ENCODE measurements around the gene IPPK.
A peak's percentile ranks its signal among the peaks of the same experiment; 100 is the strongest.
"Not testable (repeated sequence)": the region's sequence is repeated elsewhere in the genome, so short reads cannot be mapped to it uniquely, and the experiment has no call there.

The IPPK gene

DNA sequence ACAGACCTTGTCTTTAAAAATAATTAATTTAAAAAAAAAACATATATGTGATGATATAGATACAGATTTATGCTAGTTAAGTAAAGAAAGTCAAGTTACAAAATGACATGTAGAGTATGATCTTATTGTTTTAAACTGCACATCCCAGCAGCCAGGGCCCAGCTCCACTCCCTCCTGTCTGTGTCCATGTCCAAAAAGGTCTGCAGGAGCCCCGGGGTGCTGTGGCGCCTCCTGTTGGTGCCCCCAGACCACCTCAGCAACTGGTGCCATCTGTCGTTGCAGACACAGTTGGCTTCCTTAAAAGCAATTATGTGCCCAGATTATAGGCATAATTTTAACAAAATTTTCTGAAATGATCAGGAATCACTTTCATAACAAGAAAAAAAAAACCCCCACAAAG is 33.3 kb downstream of the IPPK start:
- no peak for DNase-seq (ENCODE audit: low read depth)

DNA sequence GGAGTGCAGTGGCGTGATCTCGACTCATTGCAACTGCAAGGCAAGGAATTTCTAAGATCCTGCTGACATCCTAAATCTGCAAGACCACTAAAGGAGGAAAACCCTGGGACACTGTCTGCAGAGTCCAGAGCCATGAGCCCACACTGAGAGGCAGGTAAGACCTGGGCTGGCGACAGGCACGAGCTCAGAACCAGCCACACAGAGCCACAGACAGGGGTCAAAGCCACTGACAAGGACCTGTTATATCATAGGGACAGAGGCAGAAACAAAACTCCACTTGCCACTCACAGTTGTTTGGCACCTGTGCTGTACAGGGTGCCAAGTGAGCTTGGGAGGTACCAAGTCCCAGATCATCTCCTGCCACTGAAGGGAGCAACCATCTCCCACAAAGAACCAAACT is 34.2 kb downstream of the IPPK start:
- DNase-seq (ENCODE audit: low read depth) = no peak

DNA sequence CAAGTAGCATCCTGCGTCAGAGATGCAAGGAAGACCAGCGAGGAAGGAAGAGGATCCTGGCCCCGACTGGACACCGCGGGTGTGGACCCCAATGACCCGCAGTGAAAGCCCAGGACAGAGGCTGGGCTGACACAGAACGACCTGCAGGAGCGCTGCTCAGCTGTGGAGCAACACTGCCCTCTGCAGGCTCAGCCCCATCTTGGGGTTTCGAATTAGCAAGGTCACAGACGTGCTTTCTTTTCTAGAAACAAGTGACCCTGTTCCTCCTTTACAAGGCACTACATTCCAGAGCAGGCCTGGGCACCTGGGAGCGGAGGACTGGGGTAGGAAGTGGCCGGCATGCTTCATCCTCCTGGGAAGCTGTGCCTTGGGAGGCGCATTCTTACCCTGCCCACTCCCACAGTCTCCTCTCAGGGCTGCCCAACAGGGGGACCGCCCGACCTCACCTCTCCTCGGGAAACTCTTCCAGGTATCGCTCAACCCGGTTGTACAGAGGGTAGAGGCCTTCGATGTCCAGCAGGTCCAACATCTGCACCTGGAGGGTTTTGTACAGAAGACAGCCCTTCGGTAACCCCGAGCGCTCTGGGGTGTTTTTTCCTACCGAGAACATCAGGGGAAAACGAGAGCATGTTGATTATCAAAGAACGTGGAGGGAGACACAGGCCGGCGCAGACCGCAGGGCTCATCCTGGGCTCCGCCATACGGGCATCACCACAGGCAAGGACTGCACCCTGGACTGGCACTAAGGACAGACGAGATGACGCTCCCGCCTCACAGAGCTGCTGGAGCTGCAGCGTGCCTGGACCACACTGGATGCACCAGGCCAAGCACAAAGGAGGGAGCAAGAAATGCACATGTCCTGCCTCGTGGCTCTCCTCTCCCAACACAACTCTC is 35.0 kb downstream of the IPPK start:
- peak; percentile 62 for DNase-seq (ENCODE audit: low read depth)

DNA sequence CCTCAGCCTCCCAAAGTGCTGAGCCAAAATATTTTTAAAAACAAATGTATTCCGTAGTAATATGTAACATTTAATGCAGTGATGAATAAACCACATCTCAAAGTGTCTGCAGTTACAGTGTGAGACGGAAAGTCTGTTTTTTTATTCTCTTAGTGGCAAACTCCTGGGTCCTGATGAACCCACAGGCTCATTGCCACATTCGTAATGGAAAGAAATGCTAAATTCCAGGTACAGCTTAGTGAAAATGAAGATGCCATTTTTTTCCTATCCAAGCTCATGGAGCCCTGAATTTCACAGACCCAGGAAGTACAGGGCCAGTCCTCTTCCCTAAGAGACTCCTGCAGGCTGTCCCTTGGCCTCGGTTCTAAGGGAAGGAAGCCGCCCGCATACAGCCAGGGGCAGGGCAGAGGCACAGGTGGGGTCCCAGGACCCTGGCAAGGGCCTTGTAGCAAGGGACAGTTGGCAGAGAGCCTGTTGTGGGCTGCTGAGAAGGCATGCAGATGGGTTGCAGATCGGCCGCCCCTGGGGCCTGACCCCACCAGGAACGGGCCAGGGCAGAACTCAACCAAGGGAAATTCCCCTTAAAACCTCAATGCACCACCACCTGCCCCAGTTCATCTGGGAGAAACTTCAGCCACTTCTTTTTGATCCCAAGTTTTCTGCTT is 36.2 kb downstream of the IPPK start:
- DNase-seq (ENCODE audit: low read depth) = no peak

DNA sequence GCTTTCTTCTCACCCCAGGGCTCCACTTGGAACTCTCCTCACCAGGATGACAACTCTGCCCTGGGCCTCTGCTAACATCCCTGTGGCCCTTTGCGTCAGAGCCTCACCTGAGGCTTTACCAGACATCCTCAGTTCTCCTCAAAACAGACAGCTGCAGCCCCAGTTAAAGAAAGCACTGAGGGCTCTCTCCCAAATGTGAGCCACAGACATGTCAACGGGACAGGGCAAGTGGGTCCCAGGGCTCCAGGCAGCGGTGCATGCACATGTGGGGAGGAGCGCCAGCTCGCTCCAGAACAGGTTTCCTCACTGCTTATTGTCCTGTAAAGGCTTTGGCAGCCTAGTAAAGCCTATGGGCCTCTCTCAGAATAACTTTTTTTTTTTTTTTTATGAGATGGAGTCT is 37.3 kb downstream of the IPPK start:
- no peak for DNase-seq (ENCODE audit: low read depth)

DNA sequence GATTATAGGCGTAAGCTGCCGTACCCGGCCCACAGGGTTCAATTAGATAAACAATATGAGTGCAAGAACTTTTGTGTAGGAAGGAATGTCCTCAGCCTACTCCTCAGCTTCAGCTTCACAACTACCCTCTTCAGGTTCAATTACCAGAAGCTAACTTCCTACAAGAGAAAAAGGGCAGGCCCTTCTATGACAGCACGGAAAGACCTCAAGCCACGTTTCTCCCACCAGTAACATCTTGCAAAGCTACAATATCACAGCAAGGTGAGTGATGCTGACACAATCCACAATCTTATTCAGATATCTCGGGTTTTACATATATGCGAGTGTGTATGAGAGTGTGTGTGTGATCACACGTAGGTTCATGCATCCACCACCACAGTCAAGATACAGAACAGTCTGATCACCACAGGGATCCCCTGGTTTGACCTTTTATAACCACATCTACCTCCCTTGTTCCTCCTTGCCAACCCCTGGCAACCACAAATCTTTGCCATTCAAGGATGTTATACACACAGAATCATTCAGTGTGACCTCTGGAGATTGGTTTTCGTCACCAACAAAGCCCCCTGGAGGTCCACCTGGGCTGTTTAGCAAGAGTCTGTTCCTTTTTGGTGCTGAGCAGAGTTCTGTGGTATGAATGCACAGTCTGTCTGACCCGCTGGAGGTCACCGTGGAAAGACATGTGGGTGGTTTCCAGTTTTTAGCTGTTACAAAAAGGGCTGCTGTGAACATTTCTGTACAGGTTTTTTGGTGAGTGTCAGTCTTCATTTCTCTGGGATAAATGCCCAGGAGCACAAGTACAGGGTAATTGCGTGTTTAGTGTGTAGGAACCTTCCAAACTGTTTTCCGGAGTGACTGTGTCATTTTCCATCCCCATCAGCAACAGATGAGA is 38.2 kb downstream of the IPPK start:
- no peak for DNase-seq (ENCODE audit: low read depth)

DNA sequence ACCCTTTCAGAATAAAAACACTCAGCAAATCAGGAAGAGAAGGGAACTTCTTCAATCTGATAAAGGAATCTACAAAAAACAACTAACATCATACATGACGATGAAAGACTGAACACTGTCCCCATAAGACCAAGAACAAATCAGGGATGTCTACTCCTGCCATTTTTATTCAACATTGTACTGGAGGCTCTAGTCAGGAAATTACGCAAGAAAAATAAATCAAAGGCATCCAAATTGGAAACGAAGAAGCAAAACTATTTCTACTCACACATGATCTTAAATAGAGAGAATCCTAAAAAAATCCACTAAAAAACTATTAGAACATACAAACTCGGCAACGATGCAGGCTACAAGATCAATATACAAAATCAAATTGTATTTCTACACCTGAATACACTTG is 42.3 kb downstream of the IPPK start:
- DNase-seq (ENCODE audit: low read depth) = no peak

DNA sequence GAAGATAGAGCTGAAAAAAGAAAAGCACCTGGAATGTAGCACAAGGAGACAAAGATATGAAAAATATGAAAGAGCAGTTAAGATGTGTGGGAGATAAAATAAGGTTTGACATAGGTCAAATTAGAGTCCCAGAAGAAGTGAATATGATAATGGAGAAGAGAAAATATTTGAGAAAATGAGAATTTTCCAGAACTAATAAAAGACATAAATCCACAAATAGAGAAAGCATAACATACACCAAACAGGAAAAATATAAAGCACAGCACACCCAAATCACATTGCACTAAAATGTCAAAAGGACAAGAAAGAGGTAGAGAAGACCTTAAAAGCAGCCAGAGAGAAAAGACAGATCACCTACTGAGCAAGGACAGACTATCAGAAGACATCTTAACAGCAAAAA is 43.4 kb downstream of the IPPK start:
- no peak for DNase-seq (ENCODE audit: low read depth)

DNA sequence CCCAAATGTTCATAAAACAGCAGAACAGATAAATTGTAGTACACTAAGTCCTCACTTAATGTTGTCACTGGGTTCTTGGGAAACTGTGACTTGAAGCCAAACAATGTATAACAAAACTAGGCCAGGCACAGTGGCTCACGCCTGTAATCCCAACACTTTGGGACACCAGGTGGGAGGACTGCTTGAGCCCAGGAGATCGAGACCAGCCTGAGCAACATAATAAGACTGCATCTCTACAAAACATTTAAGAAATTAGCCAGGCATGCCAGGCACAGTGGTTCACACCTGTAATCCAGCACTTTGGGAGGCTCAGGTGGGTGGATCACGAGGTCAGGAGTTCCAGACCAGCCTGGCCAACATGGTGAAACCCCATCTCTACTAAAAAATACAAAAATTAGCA is 46.0 kb downstream of the IPPK start:
- DNase-seq (ENCODE audit: low read depth) = not testable (repeated sequence)

DNA sequence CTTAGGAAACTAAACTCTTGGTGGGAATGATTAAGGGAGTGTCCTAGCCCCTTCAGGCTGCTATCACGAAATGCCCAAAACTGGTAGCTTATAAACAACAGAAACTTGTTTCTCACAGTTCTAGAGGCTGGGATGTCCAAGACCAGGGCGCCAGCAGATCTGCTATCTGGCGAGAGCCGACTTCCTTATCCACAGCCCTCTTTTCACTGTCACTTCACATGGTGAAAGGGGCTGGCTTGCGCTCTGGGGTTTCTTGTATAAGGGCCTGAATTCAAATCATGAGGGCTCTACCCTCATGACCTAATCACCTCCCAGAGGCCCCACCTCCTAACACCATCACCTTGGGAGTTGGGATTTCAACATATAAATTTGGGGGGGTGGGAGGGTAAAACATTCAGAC is 49.1 kb downstream of the IPPK start:
- no peak for DNase-seq (ENCODE audit: low read depth)

DNA sequence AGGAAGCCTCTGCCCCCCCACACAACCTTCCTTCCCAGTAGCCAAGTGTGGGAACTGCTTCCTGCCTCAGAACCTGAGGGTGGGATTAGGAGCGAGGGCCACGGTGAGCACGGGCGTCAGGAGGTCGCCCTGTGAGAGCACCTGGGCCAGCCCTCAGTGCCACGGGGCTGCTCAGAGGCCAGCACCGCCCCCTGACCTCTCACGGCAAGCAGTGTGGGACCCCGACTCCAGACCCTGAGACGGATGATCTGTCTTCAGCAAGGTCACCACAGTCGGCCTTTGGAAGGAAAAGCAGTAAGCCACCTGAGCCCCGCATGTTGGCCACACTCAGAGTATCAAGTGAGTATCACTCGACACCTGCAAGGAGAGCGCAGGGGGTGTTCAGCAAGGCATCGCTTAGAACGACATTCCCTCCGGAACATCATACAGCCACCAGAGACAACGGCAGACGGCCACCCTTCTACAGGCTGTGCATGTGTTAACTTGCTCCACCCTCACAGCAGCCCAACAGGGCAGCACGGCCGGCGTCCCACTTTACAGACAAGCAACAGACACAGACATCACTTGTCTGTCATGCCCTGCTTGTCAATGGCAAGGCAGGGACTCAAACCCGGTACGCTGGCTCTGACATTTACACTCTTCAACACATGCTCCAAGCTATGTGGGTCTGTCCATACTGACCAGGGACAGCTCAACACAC is 50.2 kb downstream of the IPPK start:
- DNase-seq (ENCODE audit: low read depth) = no peak

DNA sequence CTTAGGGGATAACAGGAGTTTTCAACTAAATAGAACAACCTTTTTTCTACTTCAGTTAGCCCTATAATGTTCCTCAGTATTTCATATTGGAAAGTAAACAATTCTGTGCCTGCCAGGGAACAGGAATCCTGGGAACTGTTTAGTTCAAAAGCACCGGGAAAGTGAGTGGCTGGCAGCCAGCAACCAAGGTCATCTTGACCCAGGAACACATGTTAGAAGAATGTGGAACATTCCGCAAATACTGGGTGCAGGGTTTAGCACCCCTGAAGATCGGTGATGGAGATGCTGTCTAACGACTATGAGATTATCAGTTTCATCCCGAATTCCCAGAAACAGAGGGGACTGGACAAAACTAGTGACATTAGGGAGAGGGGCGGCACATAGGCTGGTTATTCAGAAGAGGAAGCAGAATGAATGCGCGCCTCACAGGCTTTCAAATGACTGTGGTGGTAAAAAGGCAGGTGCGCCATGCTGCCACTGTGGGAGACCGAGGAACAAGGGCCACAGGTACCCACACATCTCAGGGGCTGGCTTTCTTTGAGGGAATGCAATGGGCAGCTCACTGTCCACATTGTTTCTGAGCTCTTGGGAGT is 51.2 kb downstream of the IPPK start:
- DNase-seq (ENCODE audit: low read depth) = peak; percentile 47

DNA sequence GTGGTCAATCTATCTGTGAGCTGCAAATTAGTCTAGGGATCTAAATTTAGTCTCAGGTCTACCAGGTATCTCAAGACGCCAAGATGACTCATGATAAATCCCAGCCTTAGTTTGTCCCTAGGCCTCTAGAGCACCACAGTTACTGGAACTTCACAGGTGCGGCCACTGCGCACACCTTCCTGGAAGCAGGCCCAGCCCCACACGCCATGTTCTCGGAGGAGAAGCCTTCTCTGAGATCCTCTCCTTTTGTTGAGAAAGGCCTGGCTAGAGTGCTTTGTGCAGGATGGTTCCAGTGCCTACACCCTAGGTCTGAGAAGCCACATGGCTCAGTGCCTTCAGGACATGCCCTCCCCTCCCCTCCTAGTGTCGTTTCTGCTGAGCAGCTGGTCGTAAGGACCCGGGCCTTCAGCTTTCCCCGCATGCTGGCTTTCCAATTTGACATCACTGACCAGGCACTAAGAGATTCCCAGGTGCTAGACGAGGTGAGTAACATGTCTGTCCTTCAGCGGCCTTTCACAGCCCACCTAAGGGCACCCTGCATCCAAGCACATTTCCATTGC is 51.9 kb downstream of the IPPK start:
- DNase-seq (ENCODE audit: low read depth) = no peak

DNA sequence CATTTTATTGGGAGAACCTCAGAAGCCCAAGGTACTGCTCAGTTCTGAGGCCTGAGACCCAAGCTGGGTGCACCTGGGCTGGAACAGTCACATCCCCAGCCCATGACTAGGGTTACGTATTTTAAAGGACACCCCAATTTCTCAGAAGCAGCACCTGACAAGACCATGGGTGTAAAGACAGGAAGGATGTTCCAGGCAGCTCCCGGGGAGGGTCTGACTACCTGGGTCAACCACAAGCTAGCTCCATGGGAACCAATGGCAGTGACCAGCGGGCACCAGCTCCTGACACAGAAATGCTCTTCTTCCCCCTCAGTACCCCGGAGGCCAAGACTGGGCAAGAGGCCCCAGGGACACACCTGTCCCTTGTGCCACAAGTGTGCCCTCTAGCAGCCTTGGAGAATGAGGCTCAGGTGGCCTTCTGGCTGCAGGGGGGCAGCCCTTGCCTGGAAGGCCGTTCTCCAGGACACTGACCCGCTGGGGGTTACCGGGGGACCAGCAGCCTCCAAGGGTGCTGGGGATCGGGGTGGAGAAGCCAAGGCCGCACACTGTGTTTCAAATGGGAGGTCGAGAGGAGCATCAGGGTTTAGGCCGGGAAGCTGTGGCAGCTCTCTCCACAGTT is 52.6 kb downstream of the IPPK start:
- no peak for DNase-seq (ENCODE audit: low read depth)

DNA sequence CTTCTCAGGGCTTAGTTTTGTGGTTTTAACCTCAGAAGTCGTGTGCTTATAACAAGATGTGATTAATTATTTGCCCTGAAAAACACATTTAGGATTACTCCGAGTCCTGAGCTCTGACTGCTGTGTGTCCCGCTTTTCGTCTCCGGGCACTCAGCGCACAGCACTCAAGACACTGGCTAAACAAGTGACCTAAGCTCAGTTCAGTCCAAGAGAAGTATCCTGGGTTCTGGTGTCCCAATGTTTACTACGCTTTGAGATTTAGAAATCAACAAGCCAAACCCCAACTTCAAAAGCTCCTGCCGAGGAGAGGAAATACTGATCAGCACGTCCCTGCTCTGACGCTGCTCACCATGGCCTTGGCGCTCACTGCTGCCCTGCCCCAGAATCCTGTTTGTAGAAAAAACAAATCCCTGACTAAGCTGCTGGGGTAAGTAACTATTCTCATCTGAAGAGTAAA is 53.2 kb downstream of the IPPK start:
- DNase-seq (ENCODE audit: low read depth) = peak; percentile 17

DNA sequence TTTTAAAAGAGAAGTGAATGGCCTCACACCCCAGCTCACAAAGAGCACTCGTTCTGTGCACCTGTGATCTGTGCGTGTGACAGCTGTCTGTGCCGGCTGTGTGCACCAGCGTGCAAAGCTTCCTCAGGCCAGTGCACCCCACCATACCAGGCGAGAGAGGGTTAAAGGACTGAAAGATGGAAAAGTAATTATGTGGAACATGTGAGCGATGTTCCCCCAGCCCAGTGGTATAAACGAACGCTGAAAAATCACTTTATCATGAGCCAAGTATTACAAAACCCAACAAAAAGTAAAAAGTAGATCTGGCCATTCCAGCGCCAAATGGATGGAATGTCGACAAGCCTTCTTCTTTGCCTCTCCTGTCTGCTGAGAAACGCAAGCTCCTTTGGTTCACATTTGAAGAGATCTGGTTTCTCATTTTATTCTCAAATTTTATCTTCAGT is 53.7 kb downstream of the IPPK start:
- peak; percentile 12 for DNase-seq (ENCODE audit: low read depth)

DNA sequence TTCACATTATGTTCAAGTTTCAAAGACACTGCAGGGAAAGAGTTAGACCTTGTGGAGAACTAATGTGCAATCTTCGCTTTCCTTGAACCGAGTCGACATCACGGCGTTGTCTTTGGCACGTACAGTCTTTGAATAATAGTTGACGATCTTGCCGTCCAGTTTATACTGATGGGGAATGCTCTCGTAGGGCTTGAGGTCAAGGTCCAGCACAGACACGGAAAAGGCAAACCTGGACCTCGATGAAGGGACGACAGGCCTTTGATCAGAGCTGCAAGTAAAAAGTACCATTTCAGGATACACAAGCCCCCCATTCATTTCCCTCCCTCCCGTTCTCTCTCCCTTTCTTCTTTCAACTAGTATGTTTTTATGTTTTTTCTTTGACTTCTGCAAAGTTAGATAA is 54.1 kb downstream of the IPPK start:
- DNase-seq (ENCODE audit: low read depth) = no peak

DNA sequence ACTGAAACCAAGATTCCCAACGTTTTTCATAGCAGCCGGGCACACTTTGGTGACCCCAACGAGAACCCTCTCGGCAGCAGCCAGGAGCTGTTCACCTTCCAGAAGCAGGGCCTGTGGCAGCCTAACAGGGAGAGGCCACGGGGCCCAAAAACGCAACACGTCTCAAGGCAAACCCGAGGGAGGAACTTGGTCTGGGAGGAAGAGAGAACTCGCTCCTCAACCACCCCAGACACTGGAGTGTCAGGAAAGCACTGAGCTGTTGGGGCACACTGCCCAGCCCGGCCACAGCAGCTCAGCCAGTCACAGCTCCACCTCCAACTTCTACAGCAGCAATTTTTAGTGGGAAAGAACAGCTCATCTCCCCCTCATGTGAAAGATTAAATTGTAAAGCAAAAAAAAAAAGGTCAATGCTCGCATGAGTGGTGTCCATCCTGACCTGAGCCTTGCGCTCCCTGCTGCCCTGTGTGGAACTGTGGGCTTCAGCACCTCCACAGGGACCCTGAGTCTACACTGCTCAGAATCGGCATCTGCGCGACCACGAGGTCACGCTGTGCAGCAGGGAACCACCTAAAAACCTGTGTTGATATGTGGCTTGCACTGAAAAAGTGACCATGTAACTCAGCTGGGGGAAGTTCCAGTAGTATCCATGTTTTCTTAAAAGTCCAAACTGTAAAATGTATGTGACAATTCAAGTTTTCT is 55.0 kb downstream of the IPPK start:
- DNase-seq (ENCODE audit: low read depth) = no peak

DNA sequence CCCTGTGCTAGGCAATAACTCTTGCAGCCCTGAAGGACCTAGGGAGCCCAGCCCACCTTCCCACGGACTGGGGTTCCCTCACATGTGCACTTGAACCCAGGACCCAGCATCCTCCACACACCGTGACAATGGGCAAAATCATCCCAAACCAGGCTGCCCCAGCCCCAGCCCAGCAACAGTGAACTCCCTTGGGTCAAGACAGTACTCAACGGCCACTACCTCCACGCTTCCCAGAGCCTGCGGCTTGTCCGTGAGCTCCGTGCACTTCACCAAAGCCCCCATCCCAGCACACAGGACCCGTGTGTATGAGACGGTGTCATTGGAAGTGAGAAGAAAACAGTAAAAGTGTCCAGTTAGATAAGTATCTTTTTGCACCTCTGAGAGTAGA is 55.8 kb downstream of the IPPK start:
- no peak for DNase-seq (ENCODE audit: low read depth)

Measured in amniotic epithelial cell (primary cell).